ENCODE measurements around the gene KISS1R.

DNA sequence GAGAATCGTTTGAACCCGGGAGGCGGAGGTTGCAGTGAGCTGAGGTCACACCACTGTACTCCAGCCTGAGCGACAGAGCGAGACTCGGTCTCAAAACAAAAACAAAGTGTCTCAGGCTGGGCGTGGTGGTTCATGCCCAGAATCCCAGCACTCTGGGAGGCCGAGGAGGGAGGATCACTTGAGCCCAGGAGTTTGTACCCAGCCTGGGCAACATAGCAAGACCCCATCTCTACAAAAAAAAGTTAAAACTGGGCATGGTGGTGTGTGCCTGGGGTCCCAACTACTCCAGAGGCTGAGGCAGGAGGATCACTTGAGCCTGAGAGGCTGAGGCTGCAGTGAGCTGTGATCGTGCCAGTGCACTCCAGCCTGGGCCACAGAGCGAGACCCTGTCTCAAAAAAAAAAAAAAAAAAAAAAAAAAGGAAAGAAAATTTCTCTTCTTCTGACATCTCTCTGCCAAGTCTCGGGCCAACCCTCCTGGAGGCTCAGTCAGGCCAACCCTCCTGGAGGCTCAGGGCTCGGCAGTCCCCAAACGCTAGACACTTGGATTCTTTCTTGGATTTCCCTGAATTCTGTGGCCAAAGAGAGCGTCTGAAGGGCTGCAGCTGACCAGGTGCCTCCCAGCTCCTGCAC is 35.0 kb downstream of the KISS1R start:
- TF ChIP-seq, protein P1, sequence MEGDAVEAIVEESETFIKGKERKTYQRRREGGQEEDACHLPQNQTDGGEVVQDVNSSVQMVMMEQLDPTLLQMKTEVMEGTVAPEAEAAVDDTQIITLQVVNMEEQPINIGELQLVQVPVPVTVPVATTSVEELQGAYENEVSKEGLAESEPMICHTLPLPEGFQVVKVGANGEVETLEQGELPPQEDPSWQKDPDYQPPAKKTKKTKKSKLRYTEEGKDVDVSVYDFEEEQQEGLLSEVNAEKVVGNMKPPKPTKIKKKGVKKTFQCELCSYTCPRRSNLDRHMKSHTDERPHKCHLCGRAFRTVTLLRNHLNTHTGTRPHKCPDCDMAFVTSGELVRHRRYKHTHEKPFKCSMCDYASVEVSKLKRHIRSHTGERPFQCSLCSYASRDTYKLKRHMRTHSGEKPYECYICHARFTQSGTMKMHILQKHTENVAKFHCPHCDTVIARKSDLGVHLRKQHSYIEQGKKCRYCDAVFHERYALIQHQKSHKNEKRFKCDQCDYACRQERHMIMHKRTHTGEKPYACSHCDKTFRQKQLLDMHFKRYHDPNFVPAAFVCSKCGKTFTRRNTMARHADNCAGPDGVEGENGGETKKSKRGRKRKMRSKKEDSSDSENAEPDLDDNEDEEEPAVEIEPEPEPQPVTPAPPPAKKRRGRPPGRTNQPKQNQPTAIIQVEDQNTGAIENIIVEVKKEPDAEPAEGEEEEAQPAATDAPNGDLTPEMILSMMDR (conservative IDR thresholded peaks at IDR 0.05 in 1 of 2, IDR thresholded peaks at IDR 0.05 in 1 of 2; ENCODE audit: low read depth in 1 of 2, low read length in 2 of 2), result no peak
- no peak for TF ChIP-seq EZH2 (IDR thresholded peaks at IDR 0.05; ENCODE audit: low read length, missing control alignments)

All from fibroblast of lung (primary cell).